Prostate gland (tissue), 2 donors: ENCODE data around the gene ADAMTS19.

Experiments
- POLR2A ChIP-seq: fragments of 450-650 bp; IDR thresholded peaks from one replicate; pipeline ENCODE4 v1.6.1; 2016; ENCODE audit warnings: antibody characterized with exemption, mild to moderate bottlenecking
- POLR2AphosphoS5 ChIP-seq: sonication (generic); formaldehyde crosslinking; IDR thresholded peaks from one replicate; pipeline ENCODE4 v1.6.1; 2017; ENCODE audit warnings: antibody characterized with exemption
- TF ChIP-seq, protein P1 (sequence below), 4 experiments: fragments of 200-600 bp in 2 of 4; fragments of 450-650 bp in 2 of 4; sonication (generic) in 2 of 4; IDR thresholded peaks; 1 replicate in 3 of 4; 2 replicates in 1 of 4; pipeline ENCODE4 v1.5.1; 2016 to 2019; ENCODE audit warnings: antibody characterized with exemption in 4 of 4, mild to moderate bottlenecking in 2 of 4, moderate library complexity in 2 of 4

DNA sequence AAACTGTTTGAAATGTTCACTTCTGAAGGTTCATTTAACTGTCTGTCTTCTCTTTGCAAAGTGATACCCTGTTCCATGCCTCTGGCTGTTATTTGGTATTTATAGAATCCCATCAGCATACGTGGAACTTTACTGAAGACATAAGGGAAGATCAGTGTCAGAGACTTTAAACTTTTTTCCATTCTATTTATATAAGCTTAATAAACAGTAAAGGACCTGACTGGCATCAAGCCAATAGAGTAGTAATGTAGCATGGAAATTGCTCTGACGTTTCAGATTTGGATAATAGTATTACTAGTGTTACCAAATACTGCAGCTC is 192.9 kb downstream of the ADAMTS19 start:
- TF ChIP-seq POLR2AphosphoS5 (no peak), POLR2A (no peak)
- TF ChIP-seq, protein P1, sequence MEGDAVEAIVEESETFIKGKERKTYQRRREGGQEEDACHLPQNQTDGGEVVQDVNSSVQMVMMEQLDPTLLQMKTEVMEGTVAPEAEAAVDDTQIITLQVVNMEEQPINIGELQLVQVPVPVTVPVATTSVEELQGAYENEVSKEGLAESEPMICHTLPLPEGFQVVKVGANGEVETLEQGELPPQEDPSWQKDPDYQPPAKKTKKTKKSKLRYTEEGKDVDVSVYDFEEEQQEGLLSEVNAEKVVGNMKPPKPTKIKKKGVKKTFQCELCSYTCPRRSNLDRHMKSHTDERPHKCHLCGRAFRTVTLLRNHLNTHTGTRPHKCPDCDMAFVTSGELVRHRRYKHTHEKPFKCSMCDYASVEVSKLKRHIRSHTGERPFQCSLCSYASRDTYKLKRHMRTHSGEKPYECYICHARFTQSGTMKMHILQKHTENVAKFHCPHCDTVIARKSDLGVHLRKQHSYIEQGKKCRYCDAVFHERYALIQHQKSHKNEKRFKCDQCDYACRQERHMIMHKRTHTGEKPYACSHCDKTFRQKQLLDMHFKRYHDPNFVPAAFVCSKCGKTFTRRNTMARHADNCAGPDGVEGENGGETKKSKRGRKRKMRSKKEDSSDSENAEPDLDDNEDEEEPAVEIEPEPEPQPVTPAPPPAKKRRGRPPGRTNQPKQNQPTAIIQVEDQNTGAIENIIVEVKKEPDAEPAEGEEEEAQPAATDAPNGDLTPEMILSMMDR (IDR thresholded peaks at IDR 0.05) = no peak
